Measurements from ENCODE around the gene ZNF385A. TPM values are rescaled to one million over a fixed set of nuclear protein-coding genes. Genes with fewer than 3 reads are reported as not detected.

ZNF385A gene
- total RNA-seq, 3 donors from 2014 or later (not counting 1 experiment from before 2014, with no cell fraction given) = 5.4 to 9.8 (median 8.9) TPM

DNA sequence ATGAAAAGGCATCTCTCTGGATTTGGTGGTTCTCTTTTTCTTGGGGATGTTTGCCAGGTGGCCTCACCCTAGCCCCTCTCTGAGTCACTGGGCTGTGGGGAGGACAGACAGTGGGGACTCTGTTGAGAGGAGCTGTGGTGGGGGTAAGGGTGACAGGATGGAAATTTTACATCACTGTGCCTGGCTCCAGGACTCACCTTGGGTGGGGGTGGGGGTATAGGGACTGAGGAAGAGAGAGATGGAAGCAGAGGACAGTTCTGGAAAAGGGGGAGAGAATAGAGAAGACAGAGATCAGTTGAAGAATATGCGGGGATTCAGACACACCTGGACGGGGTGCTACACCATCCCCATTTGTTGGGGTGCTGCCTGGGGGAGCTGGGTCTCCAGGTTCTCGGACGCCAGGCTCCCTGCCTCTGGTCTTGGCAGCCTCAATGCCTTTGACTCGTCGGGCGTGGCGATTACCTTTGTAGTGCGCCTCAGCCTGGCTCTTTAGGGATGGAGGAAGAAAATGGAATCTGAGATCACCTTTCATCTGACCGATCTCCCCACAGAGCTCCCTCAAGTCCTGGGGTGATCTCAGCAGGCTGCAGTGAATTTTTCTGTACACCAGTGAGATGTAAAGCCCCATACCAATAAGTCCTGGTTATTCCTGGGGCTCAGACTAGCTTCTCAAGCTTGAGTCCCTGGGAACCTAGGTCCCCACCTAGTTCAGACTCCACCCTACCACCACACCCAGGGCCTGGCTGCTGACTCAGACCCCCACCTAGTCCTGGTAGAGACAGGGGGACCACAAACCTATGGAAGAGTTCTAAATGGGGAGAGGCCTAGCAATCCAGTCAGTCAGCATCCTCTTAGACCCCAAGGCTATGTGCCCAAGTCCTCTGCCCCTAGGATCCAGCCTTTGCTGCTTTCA is 10.6 kb downstream of the ZNF385A start:
- no peaks in the 10 kb centered on the region for H3K36me3 ChIP-seq (ENCODE audit: control insufficient read depth, insufficient read depth, low read length)
- H3K4me3 Mint-ChIP-seq = no peak overlapping the region
- H3K9me3 ChIP-seq (ENCODE audit: control insufficient read depth, insufficient read depth, low read length) = no peaks in the 10 kb centered on the region
- H3K9me3 Mint-ChIP-seq = no peaks in the 10 kb centered on the region
- 95% methylated on average over 9 of the region's 10 CpGs for WGBS (ENCODE audit: insufficient coverage)
- H3K27ac Mint-ChIP-seq = no peak overlapping the region
- peaks cover 11% of the 10 kb centered on the region for H3K4me1 ChIP-seq (ENCODE audit: control insufficient read depth, insufficient read depth, low read length)
- H3K36me3 Mint-ChIP-seq = no peaks in the 10 kb centered on the region
- no peak overlapping the region for H3K27ac ChIP-seq (ENCODE audit: low read length)
- no peaks in the 10 kb centered on the region for H3K27me3 Mint-ChIP-seq (ENCODE audit: low read depth in 2 of 2)
- peaks cover 5 to 10% of the 10 kb centered on the region in 2 donors for H3K4me1 Mint-ChIP-seq
- intact Hi-C loops (cut with micrococcal nuclease) = no loop called here
- ATAC-seq (no peak), DNase-seq (no peak)
- TF ChIP-seq, protein P1, sequence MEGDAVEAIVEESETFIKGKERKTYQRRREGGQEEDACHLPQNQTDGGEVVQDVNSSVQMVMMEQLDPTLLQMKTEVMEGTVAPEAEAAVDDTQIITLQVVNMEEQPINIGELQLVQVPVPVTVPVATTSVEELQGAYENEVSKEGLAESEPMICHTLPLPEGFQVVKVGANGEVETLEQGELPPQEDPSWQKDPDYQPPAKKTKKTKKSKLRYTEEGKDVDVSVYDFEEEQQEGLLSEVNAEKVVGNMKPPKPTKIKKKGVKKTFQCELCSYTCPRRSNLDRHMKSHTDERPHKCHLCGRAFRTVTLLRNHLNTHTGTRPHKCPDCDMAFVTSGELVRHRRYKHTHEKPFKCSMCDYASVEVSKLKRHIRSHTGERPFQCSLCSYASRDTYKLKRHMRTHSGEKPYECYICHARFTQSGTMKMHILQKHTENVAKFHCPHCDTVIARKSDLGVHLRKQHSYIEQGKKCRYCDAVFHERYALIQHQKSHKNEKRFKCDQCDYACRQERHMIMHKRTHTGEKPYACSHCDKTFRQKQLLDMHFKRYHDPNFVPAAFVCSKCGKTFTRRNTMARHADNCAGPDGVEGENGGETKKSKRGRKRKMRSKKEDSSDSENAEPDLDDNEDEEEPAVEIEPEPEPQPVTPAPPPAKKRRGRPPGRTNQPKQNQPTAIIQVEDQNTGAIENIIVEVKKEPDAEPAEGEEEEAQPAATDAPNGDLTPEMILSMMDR (IDR thresholded peaks at IDR 0.05) = no peak
- no peak overlapping the region for H3K4me3 ChIP-seq (ENCODE audit: low read length)
- H3K27me3 ChIP-seq (ENCODE audit: control insufficient read depth, insufficient read depth, low read length) = no peaks in the 10 kb centered on the region

DNA sequence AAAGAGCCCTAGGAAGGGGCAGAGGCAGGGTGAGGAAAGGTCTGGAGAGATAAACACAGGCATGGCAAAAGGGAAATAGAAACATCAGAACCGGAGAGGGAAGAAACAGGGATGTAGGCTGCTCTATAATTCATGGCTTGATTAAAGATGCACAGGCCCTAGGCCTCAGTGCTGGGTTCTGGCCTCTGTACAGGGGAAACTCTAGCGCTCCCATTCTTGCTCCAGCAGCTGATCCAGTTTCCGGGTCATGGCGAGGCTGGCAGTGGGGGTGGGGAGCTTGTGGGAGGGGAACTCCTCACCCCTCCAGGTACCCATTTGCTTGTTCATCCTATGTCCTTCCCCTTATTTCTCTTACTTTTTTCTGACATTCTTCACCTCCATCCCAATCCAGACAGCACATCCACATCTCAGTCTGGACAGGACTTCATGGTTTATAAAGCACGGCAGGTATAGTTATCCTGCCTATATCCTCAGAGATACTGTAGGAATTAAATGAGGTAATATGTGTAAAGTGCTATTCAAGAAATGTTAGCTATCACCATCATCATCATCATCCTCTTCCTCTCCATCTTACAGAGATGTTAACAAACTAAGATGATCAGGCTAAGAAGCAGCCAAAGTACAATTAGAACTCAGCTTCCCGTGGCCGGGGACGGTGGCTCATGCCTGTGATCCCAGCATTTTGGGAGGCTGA is 12.3 kb downstream of the ZNF385A start:
- Mint-ChIP-seq H3K27me3 (ENCODE audit: low read depth in 2 of 2) (no peaks in the 10 kb centered on the region), H3K27ac (peak overlapping the region in 1 of 2 donors; percentile 79), H3K4me3 (peak overlapping the region; percentile 25), H3K4me1 (peaks cover 14 to 20% of the 10 kb centered on the region in 2 donors), H3K36me3 (no peaks in the 10 kb centered on the region), H3K9me3 (no peaks in the 10 kb centered on the region)
- Histone ChIP-seq H3K27me3 (ENCODE audit: control insufficient read depth, insufficient read depth, low read length) (no peaks in the 10 kb centered on the region), H3K4me1 (ENCODE audit: control insufficient read depth, insufficient read depth, low read length) (peaks cover 17% of the 10 kb centered on the region), H3K4me3 (ENCODE audit: low read length) (no peak overlapping the region), H3K9me3 (ENCODE audit: control insufficient read depth, insufficient read depth, low read length) (no peaks in the 10 kb centered on the region), H3K27ac (ENCODE audit: low read length) (no peak overlapping the region), H3K36me3 (ENCODE audit: control insufficient read depth, insufficient read depth, low read length) (no peaks in the 10 kb centered on the region)
- 75% methylated on average over 5 of the region's 8 CpGs for WGBS (ENCODE audit: insufficient coverage)
- DNase-seq = no peak
- intact Hi-C loops (cut with micrococcal nuclease) = no loop called here
- no peak for ATAC-seq
- TF ChIP-seq, protein P1 (IDR thresholded peaks at IDR 0.05) = no peak

DNA sequence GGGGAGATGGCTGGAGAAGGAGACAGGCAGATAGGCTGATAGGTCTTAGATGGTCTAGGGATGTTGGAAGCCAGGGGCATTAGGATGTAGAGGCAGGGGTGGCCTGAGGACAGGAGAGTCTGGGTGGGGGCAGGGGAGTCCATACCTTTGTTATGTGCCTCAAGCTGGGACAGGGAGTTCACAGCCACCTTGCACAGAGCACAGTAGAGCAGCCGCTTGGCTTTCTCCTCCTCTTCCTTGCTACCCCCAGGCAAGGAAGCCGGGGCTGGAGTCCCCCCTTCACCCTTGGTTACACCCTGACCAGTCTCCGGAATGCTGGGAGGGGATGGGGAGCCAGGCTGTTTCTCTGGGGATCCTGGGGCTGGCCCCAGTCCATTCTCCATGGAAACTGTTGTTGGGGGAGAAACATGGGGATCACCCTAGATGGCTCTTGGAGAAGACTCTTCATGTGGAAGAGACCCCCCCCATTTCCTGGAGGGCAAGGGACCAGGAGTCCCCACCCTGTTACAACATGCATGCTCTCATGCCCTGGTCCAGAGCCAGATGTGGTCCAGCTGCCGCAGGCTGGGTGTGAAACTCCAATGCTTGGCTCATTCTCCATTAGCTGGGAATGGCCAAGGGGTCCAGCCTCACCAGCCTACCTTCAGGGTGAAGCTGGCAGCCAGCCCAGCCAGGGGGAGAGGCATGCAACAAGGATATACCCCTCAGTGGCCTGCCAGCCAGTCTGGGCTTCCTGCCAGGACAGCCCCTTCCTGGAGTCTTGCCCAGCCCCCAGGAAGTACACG is 13.0 kb downstream of the ZNF385A start:
- H3K27ac ChIP-seq (ENCODE audit: low read length) = no peak overlapping the region
- intact Hi-C loops (cut with micrococcal nuclease) = no loop called here
- TF ChIP-seq, protein P1 (IDR thresholded peaks at IDR 0.05) = no peak
- Mint-ChIP-seq H3K4me1 (peaks cover 14 to 20% of the 10 kb centered on the region in 2 donors), H3K4me3 (peak overlapping the region; percentile 25), H3K36me3 (no peaks in the 10 kb centered on the region), H3K27me3 (ENCODE audit: low read depth in 2 of 2) (no peaks in the 10 kb centered on the region), H3K27ac (peak overlapping the region in 1 of 2 donors; percentile 79), H3K9me3 (no peaks in the 10 kb centered on the region)
- H3K4me3 ChIP-seq (ENCODE audit: low read length) = no peak overlapping the region
- H3K9me3 ChIP-seq (ENCODE audit: control insufficient read depth, insufficient read depth, low read length) = no peaks in the 10 kb centered on the region
- peaks cover 17% of the 10 kb centered on the region for H3K4me1 ChIP-seq (ENCODE audit: control insufficient read depth, insufficient read depth, low read length)
- 76% methylated on average over 4 of the region's 5 CpGs for WGBS (ENCODE audit: insufficient coverage)
- H3K27me3 ChIP-seq (ENCODE audit: control insufficient read depth, insufficient read depth, low read length) = no peaks in the 10 kb centered on the region
- DNase-seq (no peak), ATAC-seq (no peak)
- no peaks in the 10 kb centered on the region for H3K36me3 ChIP-seq (ENCODE audit: control insufficient read depth, insufficient read depth, low read length)

Measured in natural killer cell (primary cell).